ENCODE measurements around the gene ZNF799. TPM values are rescaled to one million over a fixed set of nuclear protein-coding genes. Genes with fewer than 3 reads are reported as not detected.
A peak's percentile ranks its signal among the peaks of the same experiment; 100 is the strongest.

ZNF799 gene
- total and polyA plus RNA-seq, 2 of the 13 experiments (the other 11 are each of a cell fraction or from before 2014, with no cell fraction given), result 7.7 to 17.9 TPM

GRCh38 chr19:12400633-12401502 lies at the start of gene ZNF799 (continued):
- TF ChIP-seq ATF6 (CRISPR knock-in tag; conservative IDR thresholded peaks at IDR 0.05) (no peak), TAF1 (CRISPR knock-in tag; IDR thresholded peaks at IDR 0.05) (peak; percentile 61), ARHGAP35 (CRISPR knock-in tag; IDR thresholded peaks at IDR 0.05; ENCODE audit: borderline replicate concordance) (no peak), ELF3 (CRISPR knock-in tag; IDR thresholded peaks at IDR 0.05) (peak; percentile 86), SP1 (IDR thresholded peaks at IDR 0.05) (no peak), SP1 (CRISPR knock-in tag; IDR thresholded peaks at IDR 0.05) (peak; percentile 53; the same call in 1 of the 2 replicates), REXO4 (CRISPR knock-in tag; IDR thresholded peaks at IDR 0.05; ENCODE audit: borderline replicate concordance) (no peak), ZXDC (CRISPR knock-in tag; IDR thresholded peaks at IDR 0.05) (0 out of 2 replicates have a peak, but pooled peaks have one; percentile 35), POGK (CRISPR knock-in tag; conservative IDR thresholded peaks at IDR 0.05) (0 out of 2 replicates have a peak, but pooled peaks have one; percentile 22), SOX6 (IDR thresholded peaks at IDR 0.05) (no peak), SOX6 (CRISPR knock-in tag; IDR thresholded peaks at IDR 0.05) (peak; percentile 71), KAT8 (CRISPR knock-in tag; IDR thresholded peaks at IDR 0.05) (peak; percentile 60; the same call in 1 of the 2 replicates), NFATC3 (CRISPR knock-in tag; IDR thresholded peaks at IDR 0.05) (no peak), NFKB2 (CRISPR knock-in tag; IDR thresholded peaks at IDR 0.05; ENCODE audit: borderline replicate concordance) (no peak), SNAPC4 (CRISPR knock-in tag; IDR thresholded peaks at IDR 0.05) (peak; percentile 44; the same call in 1 of the 2 replicates), IKZF4 (CRISPR knock-in tag; IDR thresholded peaks at IDR 0.05; ENCODE audit: borderline replicate concordance, low read depth, not compliant biosample characterization) (peak; percentile 19), HDAC2 (CRISPR knock-in tag; IDR thresholded peaks at IDR 0.05) (0 out of 2 replicates have a peak, but pooled peaks have one; percentile 11)
